ENCODE data around the gene CPHXL.

The CPHXL gene

GRCh38 chr16:75733305-75734211, 7.3 kb upstream of the CPHXL start:
- TF ChIP-seq GATA3 (IDR thresholded peaks at IDR 0.05; ENCODE audit: low read depth, low read length) (no peak), GATA2 (IDR thresholded peaks at IDR 0.05; ENCODE audit: low read depth, low read length) (no peak)

GRCh38 chr16:75732871-75733270, 6.6 kb upstream of the CPHXL start:
- TF ChIP-seq GATA2 (IDR thresholded peaks at IDR 0.05; ENCODE audit: low read depth, low read length) (no peak), GATA3 (IDR thresholded peaks at IDR 0.05; ENCODE audit: low read depth, low read length) (no peak)

DNA sequence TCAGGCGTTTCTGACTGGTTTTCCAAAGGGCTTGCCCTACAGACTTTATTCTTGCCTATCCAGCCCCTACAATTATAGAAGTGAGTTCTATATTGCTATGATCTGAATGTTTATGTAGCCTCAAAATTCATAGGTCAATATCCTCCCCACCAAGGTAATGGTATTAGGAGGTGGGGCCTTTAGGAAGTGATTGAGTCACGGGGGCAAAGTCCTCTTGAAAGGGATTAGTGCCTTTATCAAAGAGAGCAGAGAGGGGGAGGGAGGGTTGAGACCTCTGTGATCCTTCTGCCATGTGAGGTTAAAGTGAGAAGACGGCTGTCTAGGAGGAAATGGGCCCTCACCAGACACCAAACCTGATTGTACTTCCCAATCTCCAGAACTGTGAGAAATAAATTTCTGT, 931 bp upstream of the CPHXL start:
- no peak for TF ChIP-seq GATA3 (IDR thresholded peaks at IDR 0.05; ENCODE audit: low read depth, low read length)
- TF ChIP-seq GATA2 (IDR thresholded peaks at IDR 0.05; ENCODE audit: low read depth, low read length): no peak

GRCh38 chr16:75718452-75718851, 7.8 kb downstream of the CPHXL start:
- no peak for TF ChIP-seq GATA2 (IDR thresholded peaks at IDR 0.05; ENCODE audit: low read depth, low read length)
- no peak for TF ChIP-seq GATA3 (IDR thresholded peaks at IDR 0.05; ENCODE audit: low read depth, low read length)

DNA sequence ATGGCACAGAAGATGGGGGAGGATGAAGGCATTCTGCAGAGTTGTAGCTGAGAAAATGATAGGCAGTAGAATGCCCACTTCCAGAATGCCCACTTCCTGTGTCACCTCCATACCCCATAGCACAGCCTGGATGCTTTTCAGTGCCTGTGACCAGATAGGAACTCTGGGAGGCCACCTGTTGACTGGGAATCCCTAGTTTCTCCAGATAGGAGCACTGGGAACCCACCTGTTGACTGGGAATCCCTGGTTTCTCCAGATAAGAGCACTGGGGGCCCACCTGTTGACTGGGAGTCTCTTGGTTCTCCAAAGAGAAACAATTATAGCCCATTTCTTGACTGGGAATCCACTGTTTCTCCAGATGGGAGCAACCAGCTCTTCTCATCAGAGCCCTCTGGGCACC, 11.6 kb downstream of the CPHXL start:
- TF ChIP-seq GATA2 (IDR thresholded peaks at IDR 0.05; ENCODE audit: low read depth, low read length) (no peak), GATA3 (IDR thresholded peaks at IDR 0.05; ENCODE audit: low read depth, low read length) (no peak)

- TF ChIP-seq GATA2 (IDR thresholded peaks at IDR 0.05; ENCODE audit: low read depth, low read length) (no peak), GATA3 (IDR thresholded peaks at IDR 0.05; ENCODE audit: low read depth, low read length) (no peak)
Observed at GRCh38 chr16:75710344-75710743, 15.9 kb downstream of the CPHXL start.

- TF ChIP-seq GATA2 (IDR thresholded peaks at IDR 0.05; ENCODE audit: low read depth, low read length) (no peak), GATA3 (IDR thresholded peaks at IDR 0.05; ENCODE audit: low read depth, low read length) (no peak)
Observed at GRCh38 chr16:75703306-75703705, 23.0 kb downstream of the CPHXL start.

- no peak for TF ChIP-seq GATA2 (IDR thresholded peaks at IDR 0.05; ENCODE audit: low read depth, low read length)
- TF ChIP-seq GATA3 (IDR thresholded peaks at IDR 0.05; ENCODE audit: low read depth, low read length): no peak
Observed at GRCh38 chr16:75702242-75702641, 24.0 kb downstream of the CPHXL start.

- TF ChIP-seq GATA2 (IDR thresholded peaks at IDR 0.05; ENCODE audit: low read depth, low read length): no peak
- no peak for TF ChIP-seq GATA3 (IDR thresholded peaks at IDR 0.05; ENCODE audit: low read depth, low read length)
Observed at GRCh38 chr16:75701361-75701760, 24.9 kb downstream of the CPHXL start, which contains the start of gene DUXB. Gene DUXB, minus strand, starts transcription at chr16:75701461. Its CDS starts 43 bp downstream, at chr16:75701418.

DNA sequence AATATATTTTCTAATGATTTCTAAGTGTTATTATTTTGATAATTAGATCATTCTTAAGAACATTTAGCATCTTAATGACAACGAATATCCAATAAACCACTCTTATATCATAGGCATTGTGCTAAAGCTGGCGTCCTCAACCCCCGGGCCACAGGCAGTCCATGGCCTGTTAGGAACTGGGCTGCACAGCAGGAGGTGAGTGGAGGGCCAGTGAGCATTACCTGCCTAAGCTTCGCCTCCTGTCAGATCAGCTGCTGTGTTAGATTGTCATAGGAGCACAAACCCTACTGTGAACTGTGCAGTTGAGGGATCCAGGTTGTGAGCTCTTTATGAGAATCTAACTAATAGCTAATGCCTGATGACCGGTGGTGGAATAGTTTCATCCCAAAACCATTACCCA, 28.7 kb downstream of the CPHXL start:
- TF ChIP-seq GATA3 (IDR thresholded peaks at IDR 0.05; ENCODE audit: low read depth, low read length) (no peak), GATA2 (IDR thresholded peaks at IDR 0.05; ENCODE audit: low read depth, low read length) (no peak)

GRCh38 chr16:75695708-75696107, 30.6 kb downstream of the CPHXL start:
- no peak for TF ChIP-seq GATA3 (IDR thresholded peaks at IDR 0.05; ENCODE audit: low read depth, low read length)
- no peak for TF ChIP-seq GATA2 (IDR thresholded peaks at IDR 0.05; ENCODE audit: low read depth, low read length)

GRCh38 chr16:75687361-75687760, 38.9 kb downstream of the CPHXL start:
- no peak for TF ChIP-seq GATA2 (IDR thresholded peaks at IDR 0.05; ENCODE audit: low read depth, low read length)

DNA sequence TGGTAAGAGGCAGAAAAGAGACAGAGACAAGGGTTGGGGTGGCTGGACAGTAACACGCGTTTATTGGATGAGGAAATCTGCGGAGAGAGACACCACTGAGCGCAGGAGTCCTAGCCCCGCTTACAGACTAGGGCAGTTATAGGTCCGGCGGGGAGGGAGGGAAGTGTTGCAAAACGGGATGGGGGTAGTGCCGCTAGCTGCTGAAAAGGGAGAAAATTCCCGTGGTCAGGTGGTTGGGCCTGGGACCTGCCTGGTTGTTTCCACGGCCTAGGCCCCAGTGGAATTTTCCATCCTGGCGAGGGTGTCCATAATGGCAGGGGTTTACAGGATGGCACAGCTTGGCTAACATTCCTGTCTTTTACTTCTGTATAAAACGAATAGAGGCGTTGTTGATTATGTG, 44.0 kb downstream of the CPHXL start:
- TF ChIP-seq GATA3 (IDR thresholded peaks at IDR 0.05; ENCODE audit: low read depth, low read length) (no peak), GATA2 (IDR thresholded peaks at IDR 0.05; ENCODE audit: low read depth, low read length) (no peak)

DNA sequence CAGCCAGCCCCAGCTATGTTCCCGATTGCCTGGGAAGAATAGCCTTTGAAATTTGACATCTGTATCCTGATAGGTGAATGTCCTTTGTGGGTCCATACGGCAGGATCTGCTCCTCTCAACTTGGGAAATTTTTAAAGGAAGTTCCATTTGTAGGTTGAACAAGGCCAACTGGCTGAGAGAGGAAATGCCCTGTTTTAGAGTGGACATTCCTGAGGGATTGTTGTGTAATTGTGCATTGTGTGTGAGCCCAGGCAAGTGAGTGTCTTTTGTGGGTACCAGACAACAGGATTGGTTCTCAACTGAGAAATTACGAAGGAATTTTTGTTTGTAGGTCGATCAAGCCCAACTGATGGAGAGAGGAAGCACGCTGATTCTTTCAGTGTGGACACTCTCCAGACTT, 46.9 kb downstream of the CPHXL start:
- no peak for TF ChIP-seq GATA2 (IDR thresholded peaks at IDR 0.05; ENCODE audit: low read depth, low read length)
- no peak for TF ChIP-seq GATA3 (IDR thresholded peaks at IDR 0.05; ENCODE audit: low read depth, low read length)

GRCh38 chr16:75676909-75677308, 49.4 kb downstream of the CPHXL start, which contains the start of gene CPHXL2:
Gene CPHXL2, minus strand, starts transcription at chr16:75677009. Its CDS starts 10 bp downstream, at chr16:75676999.
- TF ChIP-seq GATA3 (IDR thresholded peaks at IDR 0.05; ENCODE audit: low read depth, low read length) (no peak), GATA2 (IDR thresholded peaks at IDR 0.05; ENCODE audit: low read depth, low read length) (no peak)

All from SH-SY5Y (cell line).